Natural killer cell (primary cell): ENCODE data around the gene RGS3. TPM values are rescaled to one million over a fixed set of nuclear protein-coding genes. Genes with fewer than 3 reads are reported as not detected.

ENCODE experiments used
- ATAC-seq, 3 donors: fragments of 150-1000 bp in 2 of 3; fragments of 200-7000 bp in 1 of 3; cut with Tn5 transposase; 1 replicate in 1 of 3; 2 replicates in 2 of 3; pipeline ENCODE4 v1.10.0; 2021; ENCODE audit warnings: mild to moderate bottlenecking in 2 of 3, moderate library complexity in 2 of 3
- DNase-seq, 2 donors: peaks; one replicate each; pipeline versions ENCODE4 v3.0.0 to v3.0.0-alpha.2; 2013 to 2021; ENCODE audit warnings: mixed read lengths in 1 of 2
- H3K27ac ChIP-seq: one replicate; pipeline ENCODE4 v1.5.1; 2013; ENCODE audit warnings: mild to moderate bottlenecking, low read length
- H3K27me3 ChIP-seq: one replicate; pipeline ENCODE4 v1.6.1; 2013; ENCODE audit warnings: low read length; ENCODE audit not compliant: control insufficient read depth, insufficient read depth
- H3K36me3 ChIP-seq: one replicate; pipeline ENCODE4 v1.6.1; 2013; ENCODE audit warnings: low read length; ENCODE audit not compliant: control insufficient read depth, insufficient read depth
- H3K4me1 ChIP-seq: one replicate; pipeline ENCODE4 v1.6.1; 2013; ENCODE audit warnings: low read length; ENCODE audit not compliant: control insufficient read depth, insufficient read depth
- H3K4me3 ChIP-seq: one replicate; pipeline ENCODE4 v1.5.1; 2013; ENCODE audit warnings: low read length
- H3K9me3 ChIP-seq: one replicate; pipeline ENCODE4 v1.6.1; 2013; ENCODE audit warnings: low read length; ENCODE audit not compliant: control insufficient read depth, insufficient read depth
- H3K27ac Mint-ChIP-seq, 2 donors: one replicate each; pipeline ENCODE4 v1.8.0; 2022; ENCODE audit warnings: mild to moderate bottlenecking in 2 of 2, mixed read lengths in 2 of 2, moderate library complexity in 1 of 2
- H3K27me3 Mint-ChIP-seq, 2 donors: one replicate each; pipeline ENCODE4 v1.8.0; 2022; ENCODE audit warnings: low read depth in 2 of 2, mixed read lengths in 2 of 2
- H3K36me3 Mint-ChIP-seq: one replicate; pipeline ENCODE4 v1.8.0; 2022; ENCODE audit warnings: mixed read lengths
- H3K4me1 Mint-ChIP-seq, 2 donors: one replicate each; pipeline ENCODE4 v1.8.0; 2022; ENCODE audit warnings: mixed read lengths in 2 of 2
- H3K4me3 Mint-ChIP-seq: one replicate; pipeline ENCODE4 v1.8.0; 2022; ENCODE audit warnings: mild to moderate bottlenecking, moderate library complexity, mixed read lengths
- H3K9me3 Mint-ChIP-seq, 2 donors: one replicate each; pipeline ENCODE4 v1.8.0; 2022; ENCODE audit warnings: mixed read lengths in 2 of 2
- WGBS: methylation state at CpG from one replicate; pipeline ENCODE4 v1.1.7; 2013; ENCODE audit warnings: missing lambda C conversion rate; ENCODE audit not compliant: insufficient coverage; 5-methylcytosine and 5-hydroxymethylcytosine counted together
- intact Hi-C: fragments of 100-400 bp; cut with micrococcal nuclease; formaldehyde crosslinking; loops from one replicate; pipeline ENCODE4 v1.14.2; 2022
- total RNA-seq, 4 donors: library from RNA; stranded (reverse); fragments of 120-200 nt in 1 of 4; gene quantifications; one replicate each; pipeline versions ENCODE4 v1.2.3 to v1.2.4, GENCODE V29; 2013 to 2022
- TF ChIP-seq, protein P1 (sequence below): fragments of 200-600 bp; IDR thresholded peaks from one replicate; pipeline ENCODE4 v1.8.0; 2022; ENCODE audit warnings: antibody characterized with exemption

The RGS3 gene
- total RNA-seq, 3 donors from 2014 or later (not counting 1 experiment from before 2014, with no cell fraction given), result 148 to 269 (median 190) TPM

- DNase-seq, result no peak
- peak overlapping the region; percentile 92 to 93 for H3K27ac Mint-ChIP-seq
- no peaks in the 10 kb centered on the region for H3K36me3 Mint-ChIP-seq
- H3K9me3 Mint-ChIP-seq, result no peaks in the 10 kb centered on the region
- no peak overlapping the region for H3K4me3 Mint-ChIP-seq
- WGBS, result 95% methylated on average over 9 of the region's 11 CpGs
- peaks cover 85 to 95% of the 10 kb centered on the region in 2 donors for H3K4me1 Mint-ChIP-seq
- no peak for ATAC-seq
- Histone ChIP-seq H3K27ac (no peak overlapping the region), H3K4me3 (no peak overlapping the region), H3K4me1 (peaks cover 85% of the 10 kb centered on the region), H3K9me3 (no peaks in the 10 kb centered on the region), H3K27me3 (no peaks in the 10 kb centered on the region), H3K36me3 (peaks cover 9% of the 10 kb centered on the region)
- intact Hi-C loops, result no loop called here
- TF ChIP-seq, protein P1, sequence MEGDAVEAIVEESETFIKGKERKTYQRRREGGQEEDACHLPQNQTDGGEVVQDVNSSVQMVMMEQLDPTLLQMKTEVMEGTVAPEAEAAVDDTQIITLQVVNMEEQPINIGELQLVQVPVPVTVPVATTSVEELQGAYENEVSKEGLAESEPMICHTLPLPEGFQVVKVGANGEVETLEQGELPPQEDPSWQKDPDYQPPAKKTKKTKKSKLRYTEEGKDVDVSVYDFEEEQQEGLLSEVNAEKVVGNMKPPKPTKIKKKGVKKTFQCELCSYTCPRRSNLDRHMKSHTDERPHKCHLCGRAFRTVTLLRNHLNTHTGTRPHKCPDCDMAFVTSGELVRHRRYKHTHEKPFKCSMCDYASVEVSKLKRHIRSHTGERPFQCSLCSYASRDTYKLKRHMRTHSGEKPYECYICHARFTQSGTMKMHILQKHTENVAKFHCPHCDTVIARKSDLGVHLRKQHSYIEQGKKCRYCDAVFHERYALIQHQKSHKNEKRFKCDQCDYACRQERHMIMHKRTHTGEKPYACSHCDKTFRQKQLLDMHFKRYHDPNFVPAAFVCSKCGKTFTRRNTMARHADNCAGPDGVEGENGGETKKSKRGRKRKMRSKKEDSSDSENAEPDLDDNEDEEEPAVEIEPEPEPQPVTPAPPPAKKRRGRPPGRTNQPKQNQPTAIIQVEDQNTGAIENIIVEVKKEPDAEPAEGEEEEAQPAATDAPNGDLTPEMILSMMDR, result no peak
- no peaks in the 10 kb centered on the region for H3K27me3 Mint-ChIP-seq
These were observed 105.2 kb downstream of the RGS3 start for GRCh38 chr9:113568571-113569321.

- H3K27me3 ChIP-seq, result no peaks in the 10 kb centered on the region
- Mint-ChIP-seq H3K4me3 (no peak overlapping the region), H3K4me1 (peaks cover 86 to 95% of the 10 kb centered on the region in 2 donors), H3K27ac (peak overlapping the region; percentile 92 to 93), H3K9me3 (no peaks in the 10 kb centered on the region), H3K36me3 (no peaks in the 10 kb centered on the region), H3K27me3 (no peaks in the 10 kb centered on the region)
- H3K36me3 ChIP-seq, result peaks cover 11% of the 10 kb centered on the region
- H3K4me3 ChIP-seq, result no peak overlapping the region
- no peaks in the 10 kb centered on the region for H3K9me3 ChIP-seq
- intact Hi-C loops, result loop anchor here (10.0 kb wide), 1 partner anchor 815 kb away; the partner anchor contains the start of gene AKNA
- no peak overlapping the region for H3K27ac ChIP-seq
- WGBS, result 68% methylated on average over 2 of the region's 2 CpGs
- DNase-seq, result no peak
- no peak for ATAC-seq
- peaks cover 85% of the 10 kb centered on the region for H3K4me1 ChIP-seq
- TF ChIP-seq, protein P1, result no peak
These were observed 106.0 kb downstream of the RGS3 start for GRCh38 chr9:113569472-113570060.

DNA sequence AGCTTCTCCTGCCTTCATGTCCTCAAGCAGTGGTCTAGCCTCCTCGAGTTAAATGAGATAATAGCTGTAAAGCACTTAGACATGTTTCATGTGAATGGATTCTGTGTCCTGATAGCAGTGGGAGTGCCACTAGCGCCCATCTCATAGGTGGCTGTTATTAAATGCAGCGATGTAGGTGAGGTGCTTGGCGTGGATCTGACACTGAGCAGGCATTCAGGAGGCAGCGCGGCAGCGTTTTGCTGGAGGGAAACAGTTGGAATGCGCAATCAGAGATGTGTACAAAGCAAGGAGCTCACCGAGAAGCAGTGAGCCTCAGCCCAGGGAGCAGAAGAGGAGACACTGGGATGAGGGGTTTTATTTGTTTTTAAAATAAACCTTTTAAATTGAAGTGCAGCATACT, 106.6 kb downstream of the RGS3 start:
- Histone ChIP-seq H3K4me3 (no peak overlapping the region), H3K36me3 (peaks cover 11% of the 10 kb centered on the region), H3K27ac (no peak overlapping the region), H3K4me1 (peaks cover 85% of the 10 kb centered on the region), H3K27me3 (no peaks in the 10 kb centered on the region), H3K9me3 (no peaks in the 10 kb centered on the region)
- Mint-ChIP-seq H3K4me1 (peaks cover 83 to 95% of the 10 kb centered on the region in 2 donors), H3K4me3 (no peak overlapping the region), H3K9me3 (no peaks in the 10 kb centered on the region), H3K27ac (peak overlapping the region; percentile 92 to 93), H3K36me3 (no peaks in the 10 kb centered on the region), H3K27me3 (no peaks in the 10 kb centered on the region)
- DNase-seq (no peak), ATAC-seq (no peak)
- WGBS, result 94% methylated on average over 9 of the region's 9 CpGs
- TF ChIP-seq, protein P1, result no peak
- intact Hi-C loops, result loop anchor here (10.0 kb wide), 1 partner anchor 815 kb away; the partner anchor contains the start of gene AKNA
